Measurements from ENCODE around the gene SNX27. TPM values are rescaled to one million over a fixed set of nuclear protein-coding genes. Genes with fewer than 3 reads are reported as not detected.
"Not testable (repeated sequence)": the region's sequence is repeated elsewhere in the genome, so short reads cannot be mapped to it uniquely, and the experiment has no call there.

Gene SNX27
- total and polyA plus RNA-seq, 2 donors = 6.5 to 9.2 TPM

DNA sequence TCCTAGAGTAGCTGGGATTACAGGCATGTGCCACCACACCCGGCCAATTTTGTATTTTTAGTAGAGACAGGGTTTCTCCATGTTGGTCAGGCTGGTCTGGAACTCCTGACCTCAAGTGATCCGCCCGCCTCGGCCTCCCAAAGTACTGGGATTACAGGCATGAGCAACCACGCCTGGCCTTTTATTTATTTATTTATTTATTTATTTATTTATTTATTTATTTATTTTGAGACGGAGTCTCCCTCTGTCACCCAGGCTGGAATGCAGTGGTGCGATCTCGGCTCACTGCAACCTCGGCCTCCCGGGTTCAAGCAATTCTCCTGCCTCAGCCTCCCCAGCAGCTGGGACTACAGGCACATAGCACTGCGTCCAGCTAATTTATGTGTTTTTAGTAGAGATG, 31.2 kb downstream of the SNX27 start:
- not testable (repeated sequence) for H3K27me3 ChIP-seq (ENCODE audit: control insufficient read depth in 2 of 2, insufficient read depth in 1 of 2, low read length in 1 of 2); H3K4me1 ChIP-seq (ENCODE audit: control insufficient read depth in 2 of 2, insufficient read depth in 2 of 2, low read length in 2 of 2); H3K4me3 ChIP-seq (ENCODE audit: low read length in 2 of 2); H3K36me3 ChIP-seq (ENCODE audit: control insufficient read depth in 2 of 2, insufficient read depth in 2 of 2, low read length in 1 of 2); DNase-seq (ENCODE audit: low read depth in 6 of 9, low spot score in 9 of 9); H3K9me3 ChIP-seq (ENCODE audit: control insufficient read depth in 2 of 2, insufficient read depth in 1 of 2, low read length in 1 of 2); H3K27ac ChIP-seq (ENCODE audit: low read depth in 1 of 2, low read length in 1 of 2)
- WGBS = 91% methylated on average over 11 of the region's 11 CpGs

DNA sequence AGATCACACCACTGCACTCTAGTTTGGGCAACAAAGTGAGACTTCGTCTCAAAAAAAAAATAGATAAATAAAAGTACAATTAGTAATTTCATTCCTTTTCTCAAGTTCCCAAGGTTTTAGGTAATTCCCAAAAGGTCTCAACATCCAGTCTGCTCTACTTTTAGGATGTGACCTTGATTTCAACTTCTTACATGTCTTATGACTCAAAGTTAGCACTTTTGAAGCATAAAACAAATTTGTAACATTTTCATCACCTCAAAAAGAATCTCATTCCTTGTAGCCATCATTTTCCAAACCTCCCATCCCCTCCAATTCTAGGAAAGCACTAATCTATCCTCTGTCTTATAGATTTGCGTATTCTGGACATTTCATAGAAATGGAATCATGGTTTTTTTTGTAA, 32.2 kb downstream of the SNX27 start:
- Histone ChIP-seq H3K4me1 (ENCODE audit: control insufficient read depth in 2 of 2, insufficient read depth in 2 of 2, low read length in 2 of 2) (no peaks in the 10 kb centered on the region), H3K9me3 (ENCODE audit: control insufficient read depth in 2 of 2, insufficient read depth in 1 of 2, low read length in 1 of 2) (no peaks in the 10 kb centered on the region), H3K27me3 (ENCODE audit: control insufficient read depth in 2 of 2, insufficient read depth in 1 of 2, low read length in 1 of 2) (no peaks in the 10 kb centered on the region), H3K4me3 (ENCODE audit: low read length in 2 of 2) (no peak overlapping the region), H3K27ac (ENCODE audit: low read depth in 1 of 2, low read length in 1 of 2) (no peak overlapping the region), H3K36me3 (ENCODE audit: control insufficient read depth in 2 of 2, insufficient read depth in 2 of 2, low read length in 1 of 2) (peaks cover 0 to 3% of the 10 kb centered on the region in 2 donors)
- WGBS = 97% methylated on average over 2 of the region's 2 CpGs
- no peak for DNase-seq (ENCODE audit: low read depth in 6 of 9, low spot score in 9 of 9)

DNA sequence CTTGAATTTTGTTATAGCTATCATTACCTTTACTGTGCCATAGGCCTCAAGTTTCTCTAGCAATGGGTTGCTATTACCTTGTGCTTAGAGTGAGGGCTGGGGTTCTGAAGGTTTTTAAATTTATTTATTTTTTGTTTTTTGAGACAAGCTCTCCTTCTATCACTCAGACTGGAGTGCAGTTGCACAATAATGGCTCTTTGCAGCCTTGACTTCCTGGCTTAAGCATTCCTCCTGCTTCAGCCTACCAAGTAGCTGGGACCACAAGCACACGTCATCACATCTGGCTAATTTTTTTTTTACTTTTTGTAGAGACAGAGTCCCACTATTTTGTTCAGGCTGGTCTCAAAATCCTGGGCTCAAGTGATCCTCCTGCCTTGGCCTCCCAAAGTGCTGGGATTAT, 41.5 kb downstream of the SNX27 start:
- Histone ChIP-seq H3K27me3 (ENCODE audit: control insufficient read depth in 2 of 2, insufficient read depth in 1 of 2, low read length in 1 of 2) (no peaks in the 10 kb centered on the region), H3K4me3 (ENCODE audit: low read length in 2 of 2) (no peak overlapping the region), H3K27ac (ENCODE audit: low read depth in 1 of 2, low read length in 1 of 2) (no peak overlapping the region), H3K4me1 (ENCODE audit: control insufficient read depth in 2 of 2, insufficient read depth in 2 of 2, low read length in 2 of 2) (no peaks in the 10 kb centered on the region), H3K36me3 (ENCODE audit: control insufficient read depth in 2 of 2, insufficient read depth in 2 of 2, low read length in 1 of 2) (peaks cover 5 to 13% of the 10 kb centered on the region in 2 donors), H3K9me3 (ENCODE audit: control insufficient read depth in 2 of 2, insufficient read depth in 1 of 2, low read length in 1 of 2) (peaks cover 0 to 5% of the 10 kb centered on the region in 2 donors)
- 83% methylated on average over 1 of the region's 1 CpG for WGBS
- no peak for DNase-seq (ENCODE audit: low read depth in 6 of 9, low spot score in 9 of 9)

DNA sequence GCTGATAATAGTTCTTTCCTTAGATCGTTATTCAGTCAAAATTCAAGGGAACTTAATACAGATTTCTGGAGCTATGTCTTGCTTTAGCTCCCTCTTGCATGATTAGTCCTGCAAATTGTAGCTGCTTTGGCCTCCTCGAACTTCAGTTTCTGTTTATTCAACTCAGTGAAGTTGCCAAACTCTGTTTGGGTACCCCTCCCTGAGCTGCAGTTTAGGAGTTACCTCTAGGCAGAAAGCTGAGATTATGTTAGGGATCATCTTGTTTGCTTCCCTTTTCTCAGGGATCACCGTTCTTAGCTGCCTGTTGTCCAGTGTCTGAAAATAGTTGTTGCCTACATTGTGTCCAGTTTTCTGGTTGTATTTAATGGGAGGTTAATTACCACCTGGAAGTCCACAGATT, 43.5 kb downstream of the SNX27 start:
- Histone ChIP-seq H3K36me3 (ENCODE audit: control insufficient read depth in 2 of 2, insufficient read depth in 2 of 2, low read length in 1 of 2) (peaks cover 9 to 21% of the 10 kb centered on the region in 2 donors), H3K27ac (ENCODE audit: low read depth in 1 of 2, low read length in 1 of 2) (no peak overlapping the region), H3K4me1 (ENCODE audit: control insufficient read depth in 2 of 2, insufficient read depth in 2 of 2, low read length in 2 of 2) (no peaks in the 10 kb centered on the region), H3K27me3 (ENCODE audit: control insufficient read depth in 2 of 2, insufficient read depth in 1 of 2, low read length in 1 of 2) (no peaks in the 10 kb centered on the region), H3K9me3 (ENCODE audit: control insufficient read depth in 2 of 2, insufficient read depth in 1 of 2, low read length in 1 of 2) (peaks cover 0 to 5% of the 10 kb centered on the region in 2 donors), H3K4me3 (ENCODE audit: low read length in 2 of 2) (no peak overlapping the region)
- no peak for DNase-seq (ENCODE audit: low read depth in 6 of 9, low spot score in 9 of 9)
- 93% methylated on average over 3 of the region's 3 CpGs for WGBS

DNA sequence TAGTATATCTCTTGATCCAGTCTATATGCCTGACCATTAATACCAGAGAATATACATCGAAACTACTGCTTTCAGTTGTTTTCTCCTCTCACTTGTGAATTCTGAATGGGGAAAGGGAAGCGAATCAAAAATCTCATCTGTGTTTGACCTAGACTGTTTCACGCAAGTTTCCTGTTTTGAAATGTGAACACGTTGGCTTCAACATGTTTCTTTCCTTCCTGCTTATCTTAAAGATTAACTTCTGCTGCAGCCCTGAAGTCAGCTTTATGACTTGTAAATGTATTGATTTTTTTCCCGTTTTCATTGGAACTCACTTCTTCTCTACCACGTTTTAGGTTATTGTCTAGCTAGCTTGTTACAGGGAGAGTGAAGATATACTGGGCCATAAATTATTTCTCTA, 49.9 kb downstream of the SNX27 start:
- peak overlapping the region in 1 of 2 donors; percentile 38 for H3K27ac ChIP-seq (ENCODE audit: low read depth in 1 of 2, low read length in 1 of 2)
- no peaks in the 10 kb centered on the region for H3K27me3 ChIP-seq (ENCODE audit: control insufficient read depth in 2 of 2, insufficient read depth in 1 of 2, low read length in 1 of 2)
- no peaks in the 10 kb centered on the region for H3K9me3 ChIP-seq (ENCODE audit: control insufficient read depth in 2 of 2, insufficient read depth in 1 of 2, low read length in 1 of 2)
- no peaks in the 10 kb centered on the region for H3K4me1 ChIP-seq (ENCODE audit: control insufficient read depth in 2 of 2, insufficient read depth in 2 of 2, low read length in 2 of 2)
- H3K36me3 ChIP-seq (ENCODE audit: control insufficient read depth in 2 of 2, insufficient read depth in 2 of 2, low read length in 1 of 2) = peaks cover 19% of the 10 kb centered on the region in 2 donors
- 54% methylated on average over 6 of the region's 6 CpGs for WGBS
- H3K4me3 ChIP-seq (ENCODE audit: low read length in 2 of 2) = no peak overlapping the region
- peak in 4 of 9 donors; percentile 0 to 41 (median 2) for DNase-seq (ENCODE audit: low read depth in 6 of 9, low spot score in 9 of 9)

DNA sequence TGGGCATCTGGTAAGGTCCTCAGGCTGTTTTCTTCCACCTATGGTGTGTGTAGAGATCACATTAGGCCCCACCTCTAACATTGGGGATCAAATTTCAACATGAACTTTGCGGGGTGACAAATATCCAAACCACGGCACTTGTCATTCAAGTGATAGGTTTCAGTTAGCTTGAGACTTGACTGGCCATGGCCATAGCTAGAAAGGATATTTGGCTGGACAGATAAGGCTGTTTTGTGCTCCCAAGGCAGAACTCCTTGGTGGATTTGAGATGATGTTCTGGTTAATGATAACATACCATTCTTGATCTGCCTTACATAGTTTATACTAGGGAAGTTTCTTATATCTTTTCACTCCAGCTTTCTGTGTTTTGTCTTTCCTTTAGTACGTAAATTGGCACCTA, 56.2 kb downstream of the SNX27 start:
- H3K9me3 ChIP-seq (ENCODE audit: control insufficient read depth in 2 of 2, insufficient read depth in 1 of 2, low read length in 1 of 2) = no peaks in the 10 kb centered on the region
- peaks cover 4 to 20% of the 10 kb centered on the region in 2 donors for H3K36me3 ChIP-seq (ENCODE audit: control insufficient read depth in 2 of 2, insufficient read depth in 2 of 2, low read length in 1 of 2)
- H3K27me3 ChIP-seq (ENCODE audit: control insufficient read depth in 2 of 2, insufficient read depth in 1 of 2, low read length in 1 of 2) = no peaks in the 10 kb centered on the region
- WGBS = 97% methylated on average over 3 of the region's 3 CpGs
- no peak for DNase-seq (ENCODE audit: low read depth in 6 of 9, low spot score in 9 of 9)
- no peaks in the 10 kb centered on the region for H3K4me1 ChIP-seq (ENCODE audit: control insufficient read depth in 2 of 2, insufficient read depth in 2 of 2, low read length in 2 of 2)
- no peak overlapping the region for H3K4me3 ChIP-seq (ENCODE audit: low read length in 2 of 2)
- no peak overlapping the region for H3K27ac ChIP-seq (ENCODE audit: low read depth in 1 of 2, low read length in 1 of 2)

DNA sequence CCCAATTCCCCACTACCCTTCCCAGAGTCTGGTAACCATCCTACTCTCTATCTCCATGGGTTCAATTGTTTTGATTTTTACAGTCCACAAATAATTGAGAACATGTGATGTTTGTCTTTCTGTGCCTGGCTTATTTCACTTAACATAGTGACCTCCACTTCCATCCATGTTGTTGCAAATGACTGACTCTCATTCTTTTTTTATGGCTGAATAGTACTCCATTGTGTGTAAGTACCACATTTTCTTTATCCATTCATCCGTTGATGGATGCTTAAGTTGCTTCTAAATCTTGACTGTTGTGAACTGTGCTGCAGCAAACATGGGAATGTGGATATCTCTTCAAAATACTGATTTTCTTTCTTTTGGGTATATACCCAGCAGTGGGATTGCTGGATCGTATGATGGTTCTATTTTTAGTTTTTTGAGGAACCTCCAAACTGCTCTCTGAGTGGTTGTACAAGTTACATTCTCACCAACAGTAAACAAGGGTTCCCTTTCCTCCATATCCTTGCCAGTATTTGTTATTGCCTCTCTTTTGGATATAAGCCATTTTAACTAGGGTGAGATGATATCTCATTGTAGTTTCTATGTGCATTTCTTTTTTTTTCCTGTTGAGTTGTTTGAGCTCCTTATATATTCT, 58.3 kb downstream of the SNX27 start:
- DNase-seq (ENCODE audit: low read depth in 6 of 9, low spot score in 9 of 9); H3K9me3 ChIP-seq (ENCODE audit: control insufficient read depth in 2 of 2, insufficient read depth in 1 of 2, low read length in 1 of 2); H3K4me3 ChIP-seq (ENCODE audit: low read length in 2 of 2); H3K27ac ChIP-seq (ENCODE audit: low read depth in 1 of 2, low read length in 1 of 2); H3K4me1 ChIP-seq (ENCODE audit: control insufficient read depth in 2 of 2, insufficient read depth in 2 of 2, low read length in 2 of 2); H3K27me3 ChIP-seq (ENCODE audit: control insufficient read depth in 2 of 2, insufficient read depth in 1 of 2, low read length in 1 of 2): not testable (repeated sequence)
- peaks cover 4 to 20% of the 10 kb centered on the region in 2 donors for H3K36me3 ChIP-seq (ENCODE audit: control insufficient read depth in 2 of 2, insufficient read depth in 2 of 2, low read length in 1 of 2)
- 96% methylated on average over 2 of the region's 2 CpGs for WGBS

GRCh38 chr1:151673407-151673806, 61.6 kb downstream of the SNX27 start:
- H3K36me3 ChIP-seq (ENCODE audit: control insufficient read depth in 2 of 2, insufficient read depth in 2 of 2, low read length in 1 of 2) = peaks cover 0 to 12% of the 10 kb centered on the region in 2 donors
- 93% methylated on average over 1 of the region's 1 CpG for WGBS

DNA sequence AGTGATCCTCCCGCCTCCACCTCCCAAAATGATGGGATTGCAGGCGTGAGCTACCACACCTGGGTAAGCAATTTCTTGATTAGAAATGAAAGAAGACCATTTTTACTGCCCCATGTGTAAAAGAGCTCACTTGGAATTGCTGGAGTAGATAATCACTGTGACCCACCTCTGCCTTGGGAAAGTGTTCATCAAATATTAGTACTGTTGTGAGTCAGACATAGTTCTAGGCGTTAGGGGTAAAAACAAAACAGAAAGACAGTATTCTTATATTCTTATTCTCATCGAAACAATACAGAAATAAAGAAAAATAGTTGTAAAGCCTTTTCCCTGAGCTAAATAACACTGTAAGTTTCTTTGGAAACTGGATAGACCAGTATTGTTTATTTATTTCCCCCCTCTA, 68.5 kb downstream of the SNX27 start:
- 82% methylated on average over 4 of the region's 4 CpGs for WGBS
- Histone ChIP-seq H3K4me1 (ENCODE audit: control insufficient read depth in 2 of 2, insufficient read depth in 2 of 2, low read length in 2 of 2) (no peaks in the 10 kb centered on the region), H3K27ac (ENCODE audit: low read depth in 1 of 2, low read length in 1 of 2) (no peak overlapping the region), H3K27me3 (ENCODE audit: control insufficient read depth in 2 of 2, insufficient read depth in 1 of 2, low read length in 1 of 2) (no peaks in the 10 kb centered on the region), H3K36me3 (ENCODE audit: control insufficient read depth in 2 of 2, insufficient read depth in 2 of 2, low read length in 1 of 2) (no peaks in the 10 kb centered on the region), H3K9me3 (ENCODE audit: control insufficient read depth in 2 of 2, insufficient read depth in 1 of 2, low read length in 1 of 2) (no peaks in the 10 kb centered on the region), H3K4me3 (ENCODE audit: low read length in 2 of 2) (no peak overlapping the region)
- DNase-seq (ENCODE audit: low read depth in 6 of 9, low spot score in 9 of 9) = no peak

More at GRCh38 chr1:151673407-151673806, 61.6 kb downstream of the SNX27 start:
- Histone ChIP-seq H3K4me3 (ENCODE audit: low read length in 2 of 2) (no peak overlapping the region), H3K4me1 (ENCODE audit: control insufficient read depth in 2 of 2, insufficient read depth in 2 of 2, low read length in 2 of 2) (no peaks in the 10 kb centered on the region), H3K27me3 (ENCODE audit: control insufficient read depth in 2 of 2, insufficient read depth in 1 of 2, low read length in 1 of 2) (no peaks in the 10 kb centered on the region), H3K27ac (ENCODE audit: low read depth in 1 of 2, low read length in 1 of 2) (no peak overlapping the region), H3K9me3 (ENCODE audit: control insufficient read depth in 2 of 2, insufficient read depth in 1 of 2, low read length in 1 of 2) (no peaks in the 10 kb centered on the region)
- DNase-seq (ENCODE audit: low read depth in 6 of 9, low spot score in 9 of 9) = no peak
